Neural crest cell (in vitro differentiated cells): ENCODE measurements around the gene NTM. TPM values are rescaled to one million over a fixed set of nuclear protein-coding genes. Genes with fewer than 3 reads are reported as not detected.

Source experiments
- DNase-seq: peaks from one replicate; pipeline ENCODE4 v3.0.0; 2021; ENCODE audit warnings: low read depth, mixed read lengths, low spot score
- H3K27ac Mint-ChIP-seq: one replicate; pipeline ENCODE4 v1.8.0; 2021; ENCODE audit warnings: mild to moderate bottlenecking, mixed read lengths; ENCODE audit not compliant: unreplicated experiment
- H3K27me3 Mint-ChIP-seq: 2 replicates; pipeline ENCODE4 v1.8.0; 2021; ENCODE audit warnings: low read depth, mild to moderate bottlenecking, mixed read lengths
- H3K36me3 Mint-ChIP-seq: 2 replicates; pipeline ENCODE4 v1.8.0; 2021; ENCODE audit warnings: low read depth, mild to moderate bottlenecking, mixed read lengths
- H3K4me1 Mint-ChIP-seq: 2 replicates; pipeline ENCODE4 v1.8.0; 2021; ENCODE audit warnings: mixed read lengths
- H3K4me3 Mint-ChIP-seq: one replicate; pipeline ENCODE4 v1.8.0; 2021; ENCODE audit warnings: mild to moderate bottlenecking, mixed read lengths
- H3K9me3 Mint-ChIP-seq: 2 replicates; pipeline ENCODE4 v1.8.0; 2021; ENCODE audit warnings: mixed read lengths
- total RNA-seq: library from RNA; stranded (reverse); gene quantifications from 2 replicates; pipeline ENCODE4 v1.2.1, GENCODE V29; 2021
- TF ChIP-seq, protein P1 (sequence below): fragments of 200-600 bp; sonication (generic); conservative IDR thresholded peaks from 2 replicates; pipeline ENCODE4 v1.5.0; 2021; ENCODE audit warnings: antibody characterized with exemption, mild to moderate bottlenecking

Gene NTM
- total RNA-seq, 1 donor from 2014 or later, result 11.3 TPM

DNA sequence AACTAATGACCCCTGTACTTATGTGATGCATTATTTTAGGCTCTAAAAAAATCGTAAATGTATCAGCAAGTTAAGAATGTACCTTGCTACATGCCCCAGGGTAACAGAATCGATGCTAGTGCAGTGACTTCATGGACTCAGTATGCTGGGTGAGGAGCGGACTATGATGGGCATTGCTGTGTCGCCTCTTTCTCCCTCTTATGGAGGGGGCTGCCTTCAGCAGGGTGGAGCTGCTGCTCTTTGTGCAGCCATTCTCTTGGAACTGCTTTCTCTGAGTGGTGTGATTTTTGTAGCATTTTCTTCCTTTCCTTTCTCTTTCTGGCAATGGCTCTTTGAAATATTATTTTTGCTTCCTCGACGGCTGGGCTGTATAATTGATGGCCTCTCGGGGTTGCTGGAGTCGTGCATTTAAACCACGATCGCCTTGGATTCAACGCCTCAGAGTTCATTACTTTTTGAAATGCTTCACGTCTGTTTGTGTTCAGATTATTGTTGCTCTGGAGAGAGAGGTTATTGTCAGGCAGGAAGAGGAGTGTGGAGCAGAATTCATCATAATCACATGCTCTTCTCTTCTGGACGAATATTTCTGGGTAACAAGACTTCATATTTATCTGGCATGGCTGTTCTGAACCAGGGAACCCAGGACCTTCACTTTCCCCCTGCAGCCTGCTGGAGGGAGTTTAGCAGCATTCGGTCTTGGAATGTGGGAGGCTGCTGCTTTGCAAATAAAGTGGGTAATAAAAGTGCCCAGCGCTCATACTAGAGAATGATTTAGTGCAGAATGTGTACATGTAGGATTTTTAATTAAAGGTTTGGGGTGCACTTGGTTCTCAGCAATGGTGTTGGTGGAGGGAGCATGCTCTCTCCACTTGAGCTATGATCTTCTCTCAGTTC lies 804.2 kb downstream of the NTM start:
- H3K27ac Mint-ChIP-seq, result no peak overlapping the region
- H3K9me3 Mint-ChIP-seq, result no peaks in the 10 kb centered on the region

DNA sequence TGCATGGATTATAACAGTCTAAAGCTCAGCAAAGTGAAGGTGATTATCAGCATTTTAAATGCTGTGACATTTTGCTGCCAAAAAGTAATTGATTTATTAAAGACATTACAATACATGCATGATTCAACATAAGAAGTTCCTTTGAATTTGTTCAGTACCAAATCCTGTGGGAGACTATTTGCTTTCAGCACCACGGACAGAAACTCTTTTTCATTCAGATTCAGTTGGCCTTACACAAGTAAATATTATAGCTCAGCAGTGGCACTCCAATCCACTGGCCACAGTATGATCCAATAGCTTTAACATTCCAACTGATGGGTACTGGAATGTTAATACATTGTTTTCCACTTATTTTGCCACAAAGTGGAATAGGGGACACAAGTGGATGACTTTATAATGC lies 806.7 kb downstream of the NTM start:
- DNase-seq, result peak; percentile 23
- no peak overlapping the region for H3K4me3 Mint-ChIP-seq
- no peaks in the 10 kb centered on the region for H3K36me3 Mint-ChIP-seq
- no peaks in the 10 kb centered on the region for H3K9me3 Mint-ChIP-seq
- TF ChIP-seq, protein P1, sequence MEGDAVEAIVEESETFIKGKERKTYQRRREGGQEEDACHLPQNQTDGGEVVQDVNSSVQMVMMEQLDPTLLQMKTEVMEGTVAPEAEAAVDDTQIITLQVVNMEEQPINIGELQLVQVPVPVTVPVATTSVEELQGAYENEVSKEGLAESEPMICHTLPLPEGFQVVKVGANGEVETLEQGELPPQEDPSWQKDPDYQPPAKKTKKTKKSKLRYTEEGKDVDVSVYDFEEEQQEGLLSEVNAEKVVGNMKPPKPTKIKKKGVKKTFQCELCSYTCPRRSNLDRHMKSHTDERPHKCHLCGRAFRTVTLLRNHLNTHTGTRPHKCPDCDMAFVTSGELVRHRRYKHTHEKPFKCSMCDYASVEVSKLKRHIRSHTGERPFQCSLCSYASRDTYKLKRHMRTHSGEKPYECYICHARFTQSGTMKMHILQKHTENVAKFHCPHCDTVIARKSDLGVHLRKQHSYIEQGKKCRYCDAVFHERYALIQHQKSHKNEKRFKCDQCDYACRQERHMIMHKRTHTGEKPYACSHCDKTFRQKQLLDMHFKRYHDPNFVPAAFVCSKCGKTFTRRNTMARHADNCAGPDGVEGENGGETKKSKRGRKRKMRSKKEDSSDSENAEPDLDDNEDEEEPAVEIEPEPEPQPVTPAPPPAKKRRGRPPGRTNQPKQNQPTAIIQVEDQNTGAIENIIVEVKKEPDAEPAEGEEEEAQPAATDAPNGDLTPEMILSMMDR, result no peak
- peaks cover 17% of the 10 kb centered on the region for H3K27me3 Mint-ChIP-seq
- H3K4me1 Mint-ChIP-seq, result no peaks in the 10 kb centered on the region
- H3K27ac Mint-ChIP-seq, result no peak overlapping the region

More for the DNA sequence above, 804.2 kb downstream of the NTM start:
- Mint-ChIP-seq H3K36me3 (no peaks in the 10 kb centered on the region), H3K27me3 (peaks cover 17% of the 10 kb centered on the region), H3K4me1 (no peaks in the 10 kb centered on the region), H3K4me3 (no peak overlapping the region)
- no peak for DNase-seq
- TF ChIP-seq, protein P1, result no peak

DNA sequence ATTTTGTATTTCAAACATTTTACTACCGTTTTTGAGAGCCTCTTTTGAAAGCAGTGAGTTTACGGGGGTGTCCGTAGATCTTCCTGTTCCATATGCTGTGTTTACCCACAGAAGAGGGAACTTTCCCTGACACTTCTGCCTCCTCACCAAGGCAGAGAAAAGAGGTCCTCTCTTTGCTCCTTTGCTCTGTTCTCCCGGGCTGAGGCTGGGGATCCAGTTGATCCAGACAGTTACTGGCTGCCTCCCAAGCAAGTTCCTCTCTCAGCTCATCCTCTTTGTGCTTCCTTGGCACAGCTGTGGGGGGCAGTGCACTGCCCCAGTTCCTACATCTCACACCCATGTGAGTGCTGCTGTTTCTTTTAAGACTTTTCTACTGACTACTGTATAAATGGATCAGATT lies 813.7 kb downstream of the NTM start:
- peaks cover 6% of the 10 kb centered on the region for H3K27me3 Mint-ChIP-seq
- no peaks in the 10 kb centered on the region for H3K4me1 Mint-ChIP-seq

DNA sequence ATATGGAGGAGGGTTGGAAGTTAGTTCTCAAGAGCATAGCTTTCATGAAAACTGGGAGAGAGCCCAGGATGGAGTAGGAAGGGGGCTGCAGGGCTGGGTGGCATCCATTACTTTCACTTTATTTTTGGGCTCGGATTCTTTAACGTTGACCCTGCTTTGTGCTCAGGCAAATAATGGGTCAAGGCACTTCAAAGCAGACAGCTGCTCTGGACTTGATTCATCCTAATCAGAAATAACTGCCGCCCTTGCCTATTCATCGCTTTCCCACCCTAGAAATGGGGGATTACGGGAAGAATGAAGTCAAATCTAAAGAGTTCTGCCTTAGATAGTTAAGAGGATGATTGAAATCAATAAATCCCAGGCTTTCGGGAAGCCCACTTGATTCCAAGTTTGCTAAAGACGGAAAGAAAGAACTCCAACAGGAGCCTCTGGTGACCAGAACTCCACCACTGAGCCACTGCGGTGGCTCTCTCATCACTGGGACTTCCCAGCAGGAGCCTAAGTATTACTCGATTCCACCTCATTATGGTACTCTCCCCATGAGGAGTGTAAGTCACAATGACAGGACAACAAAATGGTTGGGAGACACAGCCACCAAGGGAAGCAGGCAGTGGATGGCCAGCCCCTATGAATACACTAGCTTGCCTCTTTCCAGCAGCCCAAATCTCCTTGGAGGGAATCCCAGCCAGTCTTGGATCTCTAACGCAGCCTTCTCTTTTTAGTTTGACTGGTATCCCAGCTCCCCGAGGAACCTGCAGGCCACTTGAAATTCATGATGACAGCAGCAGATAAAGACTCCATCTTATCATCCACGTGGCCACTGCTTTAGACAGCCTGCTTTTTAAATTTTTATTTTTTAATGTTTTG lies 815.5 kb downstream of the NTM start:
- H3K27ac Mint-ChIP-seq, result no peak overlapping the region
- H3K4me3 Mint-ChIP-seq, result no peak overlapping the region
- H3K36me3 Mint-ChIP-seq, result no peaks in the 10 kb centered on the region
- H3K9me3 Mint-ChIP-seq, result no peaks in the 10 kb centered on the region
- TF ChIP-seq, protein P1, result no peak
- no peaks in the 10 kb centered on the region for H3K4me1 Mint-ChIP-seq
- DNase-seq, result no peak
- H3K27me3 Mint-ChIP-seq, result peaks cover 4% of the 10 kb centered on the region

More for the DNA sequence above, 813.7 kb downstream of the NTM start:
- Mint-ChIP-seq H3K9me3 (no peaks in the 10 kb centered on the region), H3K36me3 (no peaks in the 10 kb centered on the region), H3K4me3 (no peak overlapping the region), H3K27ac (no peak overlapping the region)
- DNase-seq, result no peak
- TF ChIP-seq, protein P1, result no peak

DNA sequence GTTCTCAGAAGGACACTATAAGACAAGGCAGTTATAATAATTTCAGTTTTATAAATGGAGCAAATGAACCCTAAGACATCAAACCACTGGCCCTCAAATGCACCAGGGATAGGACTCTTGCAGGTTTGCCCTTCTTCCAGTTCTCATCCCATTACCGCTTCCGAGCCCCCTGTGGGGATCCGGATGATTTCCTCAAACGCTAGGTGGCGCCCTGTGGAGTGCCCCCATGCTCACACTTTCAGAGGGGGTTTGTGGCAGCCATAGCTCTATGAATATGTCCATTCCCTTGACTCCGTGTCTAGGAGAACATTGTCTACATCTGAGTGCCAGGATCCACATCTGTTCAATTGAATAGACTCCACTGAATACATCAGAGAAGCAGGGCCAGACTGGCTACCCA lies 816.3 kb downstream of the NTM start:
- Mint-ChIP-seq H3K4me3 (no peak overlapping the region), H3K27me3 (peaks cover 4% of the 10 kb centered on the region), H3K4me1 (no peaks in the 10 kb centered on the region), H3K9me3 (no peaks in the 10 kb centered on the region), H3K27ac (no peak overlapping the region), H3K36me3 (no peaks in the 10 kb centered on the region)
- TF ChIP-seq, protein P1, result peak; percentile 46
- DNase-seq, result peak; percentile 6
